Neural cell (in vitro differentiated cells): Measurements from ENCODE around the gene IL19. TPM values are rescaled to one million over a fixed set of nuclear protein-coding genes. Genes with fewer than 3 reads are reported as not detected.

Experiments used
- H2AFZ ChIP-seq: fragments of 200-600, 300-800 bp; sonication (generic), shearing (Covaris generic); 2 replicates; pipeline ENCODE4 v1.6.0; 2014; ENCODE audit warnings: low read depth, mild to moderate bottlenecking, antibody characterized with exemption, low read length, moderate library complexity
- H3F3A ChIP-seq: fragments of 200-600 bp; shearing (Covaris generic); 2 replicates; pipeline ENCODE4 v1.6.1; 2016; ENCODE audit warnings: mild to moderate bottlenecking, moderate library complexity, mixed read lengths, antibody characterized with exemption, low read length; ENCODE audit not compliant: insufficient read depth, poor library complexity, severe bottlenecking
- H3K27ac ChIP-seq: fragments of 200-600, 300-800 bp; sonication (generic), shearing (Covaris generic); 2 replicates; pipeline ENCODE4 v1.5.1; 2014; ENCODE audit warnings: mild to moderate bottlenecking, low read length, moderate library complexity
- H3K27me3 ChIP-seq: fragments of 300-800, 200-600 bp; sonication (generic), shearing (Covaris generic); 2 replicates; pipeline ENCODE4 v1.6.0; 2014; ENCODE audit warnings: mild to moderate bottlenecking, low read depth, low read length, moderate library complexity; ENCODE audit not compliant: insufficient read depth
- H3K36me3 ChIP-seq: fragments of 300-800, 200-600 bp; sonication (generic), shearing (Covaris generic); 2 replicates; pipeline ENCODE4 v1.5.1; 2014; ENCODE audit warnings: mild to moderate bottlenecking, antibody characterized with exemption, low read length, moderate library complexity; ENCODE audit not compliant: insufficient read depth
- H3K4me2 ChIP-seq: fragments of 300-800, 200-600 bp; sonication (generic), shearing (Covaris generic); 2 replicates; pipeline ENCODE4 v1.6.0; 2014; ENCODE audit warnings: mild to moderate bottlenecking, low read length
- H3K4me3 ChIP-seq: fragments of 300-800, 200-600 bp; sonication (generic), shearing (Covaris generic); 2 replicates; pipeline ENCODE4 v1.5.1; 2014; ENCODE audit warnings: mild to moderate bottlenecking, low read length, moderate library complexity
- H3K79me2 ChIP-seq: fragments of 200-600 bp; shearing (Covaris generic); replicated peaks from 2 replicates; pipeline ENCODE4 v1.6.0; 2014; ENCODE audit warnings: mild to moderate bottlenecking, low read length, moderate library complexity; ENCODE audit not compliant: insufficient read depth
- H3K9ac ChIP-seq: fragments of 300-800, 200-600 bp; sonication (generic), shearing (Covaris generic); 2 replicates; pipeline ENCODE4 v1.6.1; 2016; ENCODE audit warnings: mild to moderate bottlenecking, low read length, mixed read lengths
- H3K9me2 ChIP-seq: fragments of 200-600 bp; shearing (Covaris generic); 2 replicates; pipeline ENCODE4 v1.6.1; 2016; ENCODE audit warnings: mild to moderate bottlenecking, low read length, mixed read lengths; ENCODE audit not compliant: insufficient read depth
- H3K9me3 ChIP-seq: fragments of 200-600, 300-800 bp; sonication (generic), shearing (Covaris generic); 2 replicates; pipeline ENCODE4 v1.6.1; 2016; ENCODE audit warnings: mild to moderate bottlenecking, mixed run types, low read length, moderate library complexity, mixed read lengths
- H4K20me1 ChIP-seq: fragments of 200-600 bp; shearing (Covaris generic); 2 replicates; pipeline ENCODE4 v1.6.1; 2016; ENCODE audit warnings: mild to moderate bottlenecking, mixed run types; ENCODE audit not compliant: insufficient read depth
- CTCF ChIP-seq: fragments of 450-650 bp; IDR thresholded peaks from 2 replicates; pipeline ENCODE4 v1.5.1; 2014; ENCODE audit warnings: antibody characterized with exemption, mild to moderate bottlenecking, moderate library complexity; ENCODE audit not compliant: poor library complexity, severe bottlenecking
- EP300 ChIP-seq: fragments of 450-650 bp; conservative IDR thresholded peaks from 2 replicates; pipeline ENCODE4 v1.6.1; 2014; ENCODE audit warnings: antibody characterized with exemption, mild to moderate bottlenecking, moderate library complexity; ENCODE audit not compliant: poor library complexity, severe bottlenecking
- EZH2 ChIP-seq: fragments of 200-600, 300-800 bp; shearing (Covaris generic), sonication (generic); IDR thresholded peaks from 2 replicates; pipeline ENCODE4 v1.6.1; 2014; ENCODE audit warnings: antibody characterized with exemption, low read length, borderline replicate concordance, mild to moderate bottlenecking; ENCODE audit not compliant: insufficient read depth, poor library complexity, severe bottlenecking
- MXI1 ChIP-seq: fragments of 450-650 bp; conservative IDR thresholded peaks from 2 replicates; pipeline ENCODE4 v1.6.1; 2014; ENCODE audit warnings: antibody characterized with exemption, mild to moderate bottlenecking; ENCODE audit not compliant: poor library complexity, severe bottlenecking
- POLR2AphosphoS5 ChIP-seq: IDR thresholded peaks from 2 replicates; pipeline ENCODE4 v1.6.1; 2012
- REST ChIP-seq: IDR thresholded peaks from 2 replicates; pipeline ENCODE4 v1.6.1; 2012; ENCODE audit warnings: borderline replicate concordance
- SMC3 ChIP-seq: fragments of 450-650 bp; conservative IDR thresholded peaks from 2 replicates; pipeline ENCODE4 v1.6.1; 2014; ENCODE audit warnings: antibody characterized with exemption, mild to moderate bottlenecking, moderate library complexity; ENCODE audit not compliant: poor library complexity
- TAF1 ChIP-seq: IDR thresholded peaks from 2 replicates; pipeline ENCODE4 v1.6.1; 2012; ENCODE audit warnings: low read depth
- polyA plus RNA-seq: library from polyadenylated mRNA; depleted of rRNA; stranded (reverse); fragments of >200 nt; gene quantifications from 2 replicates; pipeline ENCODE4 v1.2.3, GENCODE V29; 2014

IL19 gene
- polyA plus RNA-seq, 1 donor from 2014 or later: not detected

- no peaks in the 10 kb centered on the region for H3K9me2 ChIP-seq
- H3K36me3 ChIP-seq: no peaks in the 10 kb centered on the region
- H4K20me1 ChIP-seq: no peaks in the 10 kb centered on the region
- TF ChIP-seq MXI1 (no peak), TAF1 (no peak), CTCF (no peak), EP300 (no peak), POLR2AphosphoS5 (no peak), EZH2 (no peak)
- no peak overlapping the region for H3K4me2 ChIP-seq
- H3K4me3 ChIP-seq: no peak overlapping the region
- no peaks in the 10 kb centered on the region for H3F3A ChIP-seq
- no peak overlapping the region for H3K9ac ChIP-seq
- H3K27ac ChIP-seq: no peak overlapping the region
- H3K27me3 ChIP-seq: no peaks in the 10 kb centered on the region
- H3K79me2 ChIP-seq: no peaks in the 10 kb centered on the region
- H3K9me3 ChIP-seq: no peaks in the 10 kb centered on the region
- no peak overlapping the region for H2AFZ ChIP-seq
These were observed 25.3 kb upstream of the IL19 start for GRCh38 chr1:206745301-206745700.

GRCh38 chr1:206748348-206749030 is 22.1 kb upstream of the IL19 start:
- Histone ChIP-seq H4K20me1 (no peaks in the 10 kb centered on the region), H3K9me3 (no peaks in the 10 kb centered on the region), H3F3A (no peaks in the 10 kb centered on the region), H3K9me2 (no peaks in the 10 kb centered on the region), H3K4me3 (no peak overlapping the region), H3K27ac (no peak overlapping the region), H3K9ac (no peak overlapping the region), H3K4me2 (no peak overlapping the region), H3K79me2 (no peaks in the 10 kb centered on the region), H3K36me3 (no peaks in the 10 kb centered on the region), H3K27me3 (no peaks in the 10 kb centered on the region), H2AFZ (no peak overlapping the region)
- TF ChIP-seq TAF1 (no peak), MXI1 (no peak), EP300 (no peak), CTCF (no peak), SMC3 (no peak), POLR2AphosphoS5 (no peak), REST (no peak)
